Measurements from ENCODE around the gene C14orf180.

GRCh38 chr14:104541905-104542465 lies 37.6 kb upstream of the C14orf180 start:
- TF ChIP-seq CTCF (IDR thresholded peaks at IDR 0.05; ENCODE audit: insufficient read depth, low read length, poor library complexity, severe bottlenecking), result no peak
- no peak for TF ChIP-seq EZH2phosphoT487 (conservative IDR thresholded peaks at IDR 0.05; ENCODE audit: low read length)

Measured in SU-DHL-6 (cell line).